GM19395 (cell line): ENCODE data around the gene RASIP1.

Experiments used
- ATAC-seq: cut with Tn5 transposase; IDR thresholded peaks from one replicate; pipeline ENCODE4 v1.9.1; 2021; ENCODE audit warnings: mild to moderate bottlenecking, moderate library complexity; ENCODE audit not compliant: unreplicated experiment

RASIP1 gene

DNA sequence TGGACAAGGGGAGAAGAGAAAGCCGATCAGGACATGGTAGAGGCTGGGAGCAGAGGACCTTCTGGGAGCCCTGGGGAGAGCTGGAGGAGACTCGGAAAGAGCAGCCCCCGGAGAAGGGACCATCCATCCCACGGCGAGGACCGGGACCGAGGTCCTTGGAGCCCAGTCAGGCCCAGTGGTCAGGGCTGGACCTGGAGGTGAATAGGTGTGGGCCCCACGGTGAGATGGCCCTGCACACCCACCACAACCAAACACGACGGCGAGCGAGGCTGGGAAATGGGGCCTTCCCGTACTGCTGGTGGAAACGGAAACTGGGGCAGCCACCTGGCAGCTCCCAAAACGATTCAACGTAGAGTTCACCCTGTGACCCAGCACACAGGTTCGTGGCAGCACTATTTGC is 63.9 kb downstream of the RASIP1 start:
- no peak for ATAC-seq

DNA sequence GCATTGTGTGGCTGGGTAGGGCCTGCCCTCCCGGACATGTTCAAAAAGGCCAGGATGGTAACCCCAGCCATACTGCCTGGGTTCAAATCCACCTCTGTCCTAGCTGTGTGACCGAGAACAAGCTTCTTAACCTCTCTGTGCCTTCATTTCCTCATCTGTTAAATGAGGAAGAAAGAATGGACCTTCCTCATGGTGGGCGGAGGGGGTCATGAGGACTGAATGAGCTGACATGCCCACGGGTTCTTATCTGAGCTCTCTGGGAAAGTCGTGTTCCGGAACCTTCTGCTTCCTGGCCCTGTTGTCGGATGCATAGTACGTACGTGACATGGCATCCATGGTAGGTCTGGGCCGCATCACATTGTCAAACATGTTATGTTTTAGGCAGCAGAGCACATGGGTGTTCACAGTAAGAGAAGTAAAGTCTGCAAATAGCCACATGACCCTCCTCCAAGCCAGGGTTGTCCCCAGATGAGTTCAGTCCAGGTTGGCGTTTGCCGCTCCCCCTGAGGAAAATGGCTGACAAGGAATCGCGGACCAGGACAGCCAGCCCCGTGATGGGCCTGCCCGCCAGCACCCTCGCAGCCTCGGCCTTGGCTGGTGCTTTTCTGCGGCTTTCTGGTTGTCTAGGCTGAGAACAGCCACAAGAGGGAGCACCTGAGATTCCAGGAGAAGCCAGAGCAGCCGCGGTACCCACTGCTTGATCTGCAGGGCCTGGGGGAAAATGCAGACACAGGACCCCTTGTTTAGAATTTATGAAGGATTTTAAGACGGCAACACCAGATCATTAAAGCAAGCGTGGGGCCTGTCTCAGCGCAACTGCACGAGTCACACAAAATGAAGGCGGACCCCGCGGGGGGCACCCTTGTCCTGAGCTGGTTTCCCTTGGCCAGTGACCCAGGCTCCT is 65.2 kb downstream of the RASIP1 start:
- no peak for ATAC-seq

DNA sequence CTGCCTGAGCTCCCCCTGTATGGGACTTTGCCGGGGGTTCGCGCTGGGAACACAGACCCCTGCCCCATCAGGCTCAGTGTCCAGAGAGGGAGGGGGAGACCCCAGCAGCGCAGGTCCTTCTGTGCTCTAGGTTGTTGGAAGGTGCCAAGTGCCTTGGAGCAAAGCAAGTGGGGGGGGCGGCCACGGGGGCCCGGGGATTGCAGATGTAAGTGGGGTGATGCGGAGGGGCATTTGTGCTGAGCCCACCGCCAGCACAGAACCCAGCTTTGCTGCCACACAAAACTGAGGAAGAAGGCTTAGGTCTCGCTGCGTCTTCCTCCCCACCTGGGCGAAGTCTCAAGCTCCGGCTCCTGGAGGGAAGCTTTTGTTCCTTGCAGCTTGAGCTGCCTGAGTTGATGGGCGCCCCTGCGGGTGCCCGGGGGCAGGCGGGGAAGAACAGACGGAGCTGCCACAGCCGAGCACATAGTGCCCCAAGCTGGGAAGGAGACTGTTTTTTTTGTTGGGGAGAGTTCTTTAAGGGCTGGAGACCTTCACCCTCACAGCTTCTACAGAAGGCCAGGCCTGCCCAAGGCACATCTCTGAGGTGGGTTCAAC is 66.1 kb downstream of the RASIP1 start:
- no peak for ATAC-seq

DNA sequence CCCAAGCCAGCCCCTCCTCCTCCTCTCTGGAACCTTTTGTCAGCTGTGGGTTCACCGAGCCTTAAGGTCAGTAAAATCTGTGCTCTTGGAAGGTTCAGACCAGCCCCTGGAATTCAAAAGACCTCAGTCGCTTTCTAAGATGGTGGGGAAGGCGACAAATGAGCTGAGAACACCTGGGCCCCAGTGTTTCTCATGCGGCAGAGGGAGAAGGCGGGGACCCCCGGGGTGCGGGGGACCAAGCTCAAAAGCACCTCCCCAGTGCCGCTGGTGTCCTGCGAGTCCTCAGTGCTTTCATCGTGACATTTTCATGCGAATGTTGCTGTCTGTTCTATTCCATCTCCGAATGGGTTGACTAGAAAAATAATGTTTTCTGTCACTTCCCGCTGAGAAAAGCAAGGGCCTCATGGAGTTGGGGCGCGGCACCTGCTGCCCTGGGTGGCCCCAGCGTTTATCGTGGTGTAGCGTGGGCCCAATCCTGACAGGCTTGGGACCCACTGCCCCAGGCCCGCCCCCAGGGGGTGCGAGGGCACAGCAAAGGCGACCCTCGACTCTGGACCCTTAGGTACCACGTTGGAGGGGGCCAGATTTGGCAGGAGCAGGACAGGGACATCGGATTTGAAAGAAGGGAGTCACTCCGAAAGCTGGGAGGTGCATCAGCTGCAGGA is 66.8 kb downstream of the RASIP1 start:
- no peak for ATAC-seq

DNA sequence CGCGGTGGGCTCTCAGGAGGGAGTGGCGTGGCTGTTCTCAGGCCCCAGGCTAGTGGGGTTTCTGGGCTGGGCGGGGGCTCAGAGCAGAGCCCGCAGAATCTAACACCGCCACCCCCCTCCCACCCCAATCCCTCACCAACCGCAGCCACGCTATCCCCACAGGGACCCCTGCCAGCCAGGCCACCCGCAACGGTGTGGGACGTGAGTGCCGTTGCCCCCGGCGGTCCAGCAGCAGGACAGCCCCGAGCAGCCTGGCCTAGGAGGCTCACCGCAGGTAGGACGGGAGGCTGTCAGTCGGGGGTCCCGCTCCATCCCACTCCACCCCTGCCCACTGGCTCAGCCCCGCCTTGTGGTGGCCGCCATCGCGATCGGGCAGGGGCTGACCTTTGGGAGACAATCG is 67.4 kb downstream of the RASIP1 start, which contains the start of gene NTN5:
TSS of gene NTN5 (minus strand) at position 24 of the 400 bp plus-strand sequence. CDS start 2,031 bp downstream, outside the sequence.
- ATAC-seq: no peak

DNA sequence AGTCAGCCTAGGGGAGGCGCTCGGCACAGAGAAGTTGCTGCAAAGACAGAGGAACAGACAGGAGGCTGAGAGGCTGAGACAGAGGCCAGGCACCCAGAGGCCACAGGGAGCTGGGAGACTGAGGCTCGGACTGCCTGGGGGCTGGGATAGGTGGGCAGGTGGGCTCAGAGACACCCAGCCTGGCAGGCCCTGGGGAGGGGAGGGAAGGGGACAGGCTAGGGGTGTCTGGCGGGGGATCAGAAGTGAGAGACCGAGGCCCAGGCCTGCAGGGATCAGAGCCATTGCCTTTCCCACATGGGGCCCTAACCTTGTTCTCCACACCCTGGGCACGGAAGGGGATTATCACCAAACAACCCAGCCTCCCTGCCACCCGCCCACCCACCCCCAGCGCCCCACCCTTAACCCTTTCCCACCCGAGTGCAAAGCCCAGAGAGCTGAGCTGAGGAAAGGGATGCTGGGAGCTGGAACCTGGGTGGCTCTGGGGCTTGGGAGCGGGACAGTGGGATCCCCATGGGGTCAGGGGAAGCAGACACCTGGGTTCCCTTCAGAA is 68.9 kb downstream of the RASIP1 start:
- no peak for ATAC-seq

DNA sequence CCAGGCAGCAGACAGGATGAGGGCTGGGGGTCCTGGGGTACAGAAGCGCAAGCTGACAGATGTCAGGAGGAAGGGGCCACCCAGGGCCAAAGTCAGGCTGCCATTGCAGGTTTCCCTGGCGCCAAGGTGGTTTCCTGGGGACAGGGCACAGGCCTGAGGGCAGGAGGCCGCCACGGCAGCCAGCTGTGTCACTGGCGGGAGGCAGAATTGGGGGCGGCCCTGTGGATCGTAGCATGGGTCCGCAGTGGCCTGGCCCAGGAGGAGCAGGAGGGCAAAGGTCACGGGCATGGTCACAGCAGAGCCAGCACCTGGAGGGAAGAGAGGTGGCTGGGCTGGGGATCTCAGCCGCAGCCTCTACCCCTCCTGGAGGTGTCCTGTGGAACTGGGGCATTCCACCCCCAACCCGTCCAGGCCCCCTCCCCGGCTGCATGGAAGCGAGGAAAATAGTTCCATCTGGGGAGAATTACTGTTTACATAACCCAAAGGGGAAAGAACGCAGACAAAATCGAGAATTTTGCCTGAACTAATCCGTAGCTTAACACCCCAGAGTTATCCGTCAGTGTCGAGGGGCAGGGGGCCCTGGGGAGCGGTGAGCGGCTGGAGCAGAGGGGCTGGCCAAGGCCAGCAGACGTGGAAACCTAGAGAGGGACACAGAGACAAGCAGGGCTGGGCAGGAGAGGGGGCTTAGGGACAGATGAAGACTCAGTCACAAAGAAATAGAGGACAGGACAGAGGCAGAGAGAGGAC is 69.5 kb downstream of the RASIP1 start:
- ATAC-seq: no peak
